Upper lobe of left lung (tissue), 6 donors: ENCODE data around the gene MYO15A. TPM values are rescaled to one million over a fixed set of nuclear protein-coding genes. Genes with fewer than 3 reads are reported as not detected.

Experiments
- ATAC-seq, 2 donors: fragments of 200-7000 bp; cut with Tn5 transposase; one replicate each; pipeline ENCODE4 v1.9.1; 2022; ENCODE audit warnings: mild to moderate bottlenecking in 2 of 2, moderate library complexity in 2 of 2; ENCODE audit not compliant: low FRiP score in 2 of 2
- DNase-seq, 2 donors: peaks; one replicate each; pipeline ENCODE4 v3.0.0-alpha.2; 2019 to 2020
- H3K27ac ChIP-seq, 4 donors: fragments of 200-600 bp; sonication (generic); one replicate each; pipeline ENCODE4 v1.5.1; 2016 to 2019
- H3K27me3 ChIP-seq, 4 donors: fragments of 200-600 bp; sonication (generic); one replicate each; pipeline ENCODE4 v1.5.1; 2017 to 2019
- H3K36me3 ChIP-seq, 4 donors: fragments of 200-600 bp; sonication (generic); one replicate each; pipeline ENCODE4 v1.5.1; 2016 to 2019
- H3K4me1 ChIP-seq, 4 donors: fragments of 200-600 bp; sonication (generic); one replicate each; pipeline ENCODE4 v1.5.1; 2018 to 2019
- H3K4me3 ChIP-seq, 4 donors: fragments of 200-600 bp; sonication (generic); one replicate each; pipeline ENCODE4 v1.5.1; 2017 to 2019; ENCODE audit warnings: mild to moderate bottlenecking in 2 of 4, moderate library complexity in 1 of 4
- H3K9me3 ChIP-seq, 4 donors: fragments of 200-600 bp; sonication (generic); one replicate each; pipeline ENCODE4 v1.5.1; 2018 to 2019
- CTCF ChIP-seq, 6 experiments: fragments of 450-650 bp in 4 of 6; fragments of 200-600 bp in 2 of 6; sonication (generic) in 2 of 6; IDR thresholded peaks; one replicate each; pipeline ENCODE4 v1.5.1; 2016 to 2019; ENCODE audit warnings: antibody characterized with exemption in 6 of 6
- EP300 ChIP-seq, 4 donors: sonication (generic); formaldehyde crosslinking; IDR thresholded peaks; one replicate each; pipeline ENCODE4 v1.5.1; 2017; ENCODE audit warnings: antibody characterized with exemption in 4 of 4, control low read depth in 2 of 4
- POLR2A ChIP-seq, 4 donors: fragments of 450-650 bp; IDR thresholded peaks; one replicate each; pipeline ENCODE4 v1.5.1; 2016 to 2017; ENCODE audit warnings: antibody characterized with exemption in 4 of 4, mild to moderate bottlenecking in 2 of 4
- POLR2AphosphoS5 ChIP-seq, 2 donors: sonication (generic); formaldehyde crosslinking; IDR thresholded peaks; one replicate each; pipeline ENCODE4 v1.5.1; 2017; ENCODE audit warnings: antibody characterized with exemption in 2 of 2
- WGBS, 2 donors: methylation state at CpG; one replicate each; pipeline ENCODE4 v1.1.5; 2017 to 2018; 5-methylcytosine and 5-hydroxymethylcytosine counted together
- total RNA-seq, 6 donors: library from RNA; depleted of rRNA in 4 of 6; stranded (reverse); fragments of >200 nt in 4 of 6; gene quantifications; one replicate each; pipeline versions ENCODE4 v1.1.0 to v1.2.1, GENCODE V29; 2016 to 2021
- donor health status: DM: no; HTN: no; CAD: no; lungs with moderate emphysema.
- donor health status: DM: no; HTN: yes; CAD: no; lungs with severe emphysema.

MYO15A gene
- total RNA-seq, 6 donors from 2014 or later: 2.0 to 9.4 (median 3.9) TPM

DNA sequence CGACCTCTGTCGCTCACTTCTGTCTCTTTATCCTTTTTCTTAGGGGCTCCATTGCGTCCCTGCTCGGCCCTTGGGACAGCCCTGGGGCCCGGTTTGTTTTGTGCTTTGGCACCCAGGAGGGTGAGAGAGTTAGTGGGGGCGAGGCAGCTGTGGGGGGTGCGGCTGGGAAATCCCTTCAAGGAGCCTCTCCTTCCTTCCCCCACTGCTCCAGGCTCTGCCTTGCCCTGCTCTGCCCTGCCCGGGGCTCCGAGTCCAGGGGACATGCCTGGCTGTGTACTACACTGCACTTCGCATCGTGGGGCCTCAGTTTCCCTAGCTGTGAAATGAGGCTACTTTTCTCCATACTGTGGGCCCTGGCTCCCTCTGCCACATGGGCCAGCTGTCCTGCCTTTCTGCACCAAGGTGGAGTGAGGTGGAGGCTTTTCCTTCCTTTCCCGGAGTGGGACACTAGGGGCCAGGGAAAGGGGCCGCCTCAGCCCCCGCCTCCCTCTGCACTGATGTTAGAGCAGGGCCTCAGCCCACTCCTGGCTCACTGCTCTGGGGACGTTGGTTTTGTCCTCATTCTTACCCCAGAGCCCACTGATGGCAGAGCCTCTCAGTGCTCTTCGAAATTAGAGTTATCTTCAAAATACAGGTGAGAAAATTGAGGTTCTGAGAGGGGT is 117.9 kb downstream of the MYO15A start:
- H3K27ac ChIP-seq: peak overlapping the region in 3 of 4 donors; percentile 36 to 75 (median 65)
- no peak for ATAC-seq

DNA sequence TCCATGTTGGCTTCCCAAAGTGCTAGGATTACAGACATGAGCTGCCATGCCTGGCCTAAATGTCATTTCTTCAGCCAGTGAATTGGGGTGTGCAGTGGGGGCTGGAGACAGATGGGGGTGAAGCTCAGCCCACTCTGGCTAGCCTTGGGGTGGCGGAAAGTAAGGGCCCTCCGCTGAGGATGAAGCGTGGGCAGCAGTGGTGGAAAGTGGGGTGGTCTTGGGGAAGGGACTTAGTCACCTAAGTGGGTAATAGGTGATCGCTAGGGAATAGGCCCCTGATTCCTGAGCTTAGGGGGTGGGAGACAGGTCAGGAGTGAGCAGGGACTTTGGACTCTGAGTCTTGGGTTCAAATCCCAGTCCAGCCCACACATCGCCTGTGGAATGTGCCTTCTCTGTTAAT is 119.1 kb downstream of the MYO15A start:
- ATAC-seq: no peak
- whole genome bisulfite sequencing, 2 donors: 91 to 97% methylated on average over 5 of the region's 5 CpGs
- TF ChIP-seq POLR2A (IDR thresholded peaks at IDR 0.05) (no peak), EP300 (IDR thresholded peaks at IDR 0.05) (no peak), POLR2AphosphoS5 (IDR thresholded peaks at IDR 0.05) (no peak), CTCF (IDR thresholded peaks at IDR 0.05) (no peak)

More for the DNA sequence above, 117.9 kb downstream of the MYO15A start:
- Histone ChIP-seq H3K4me1 (peaks cover 15 to 21% (median 16%) of the 10 kb centered on the region in 4 donors), H3K4me3 (peak overlapping the region; percentile 49 to 88 (median 70)), H3K27me3 (no peaks in the 10 kb centered on the region), H3K36me3 (no peaks in the 10 kb centered on the region), H3K9me3 (no peaks in the 10 kb centered on the region)
- TF ChIP-seq POLR2AphosphoS5 (IDR thresholded peaks at IDR 0.05) (no peak), POLR2A (IDR thresholded peaks at IDR 0.05) (no peak), EP300 (IDR thresholded peaks at IDR 0.05) (no peak), CTCF (IDR thresholded peaks at IDR 0.05) (no peak)
- 23 to 31% methylated on average over 14 to 16 of the region's 16 CpGs for WGBS, 2 donors
- no peak for DNase-seq

GRCh38 chr17:18228176-18228682 is 119.7 kb downstream of the MYO15A start:
- WGBS, 2 donors: 93 to 98% methylated on average over 10 of the region's 10 CpGs
- peaks cover 15 to 21% (median 16%) of the 10 kb centered on the region in 4 donors for H3K4me1 ChIP-seq
- H3K27me3 ChIP-seq: no peaks in the 10 kb centered on the region
- no peak for TF ChIP-seq EP300 (IDR thresholded peaks at IDR 0.05)
- no peak for TF ChIP-seq POLR2A (IDR thresholded peaks at IDR 0.05)
- no peak for TF ChIP-seq CTCF (IDR thresholded peaks at IDR 0.05)
- no peak overlapping the region for H3K27ac ChIP-seq
- ATAC-seq (no peak), DNase-seq (no peak)
- no peaks in the 10 kb centered on the region for H3K9me3 ChIP-seq
- no peak overlapping the region for H3K4me3 ChIP-seq
- H3K36me3 ChIP-seq: peaks cover 0 to 2% (median 0%) of the 10 kb centered on the region in 4 donors

More for the DNA sequence above, 119.1 kb downstream of the MYO15A start:
- no peaks in the 10 kb centered on the region for H3K27me3 ChIP-seq
- peaks cover 15 to 21% (median 16%) of the 10 kb centered on the region in 4 donors for H3K4me1 ChIP-seq
- no peaks in the 10 kb centered on the region for H3K9me3 ChIP-seq
- no peaks in the 10 kb centered on the region for H3K36me3 ChIP-seq
- H3K27ac ChIP-seq: no peak overlapping the region
- no peak for DNase-seq
- no peak overlapping the region for H3K4me3 ChIP-seq

- DNase-seq (no peak), ATAC-seq (no peak)
- no peak overlapping the region for H3K27ac ChIP-seq
- no peaks in the 10 kb centered on the region for H3K27me3 ChIP-seq
- WGBS, 2 donors: 87 to 100% methylated on average over 1 to 4 of the region's 4 CpGs
- no peak overlapping the region for H3K4me3 ChIP-seq
- H3K36me3 ChIP-seq: peaks cover 0 to 11% (median 5%) of the 10 kb centered on the region in 4 donors
- H3K4me1 ChIP-seq: peaks cover 15 to 21% (median 16%) of the 10 kb centered on the region in 4 donors
- TF ChIP-seq CTCF (IDR thresholded peaks at IDR 0.05) (no peak), EP300 (IDR thresholded peaks at IDR 0.05) (no peak), POLR2AphosphoS5 (IDR thresholded peaks at IDR 0.05) (no peak), POLR2A (IDR thresholded peaks at IDR 0.05) (no peak)
- no peaks in the 10 kb centered on the region for H3K9me3 ChIP-seq
Observed at GRCh38 chr17:18229254-18229653, 120.7 kb downstream of the MYO15A start.

Other genes with a start within 250 kb of the MYO15A start
- gene TOM1L2, start 136.4 kb upstream of the MYO15A start, total RNA-seq: 100 to 1,000 TPM in 1 of 6 donors, 10 to 100 TPM in 5; 54.2 to 134 (median 72.9) TPM
- 10 to 100 TPM in 4 of 6 donors, 1 to 10 TPM in 2; 1.5 to 46.2 (median 11.4) TPM for gene DRC3, start 135.9 kb upstream of the MYO15A start, total RNA-seq
- 10 to 100 TPM; 19.2 to 68.1 (median 30.7) TPM for gene ATPAF2, start 69.6 kb upstream of the MYO15A start, total RNA-seq
- 10 to 100 TPM in 3 of 6 donors, 1 to 10 TPM in 3; 6.3 to 17.1 (median 9.8) TPM for gene GID4, start 69.3 kb upstream of the MYO15A start, total RNA-seq
- 10 to 100 TPM; 28.7 to 40.9 (median 33.5) TPM for gene DRG2, start 20.8 kb upstream of the MYO15A start, total RNA-seq
- 100 to 1,000 TPM in 1 of 6 donors, 10 to 100 TPM in 5; 63.9 to 112 (median 94.7) TPM for gene ALKBH5, start 75.1 kb downstream of the MYO15A start, total RNA-seq
- gene LLGL1, start 116.9 kb downstream of the MYO15A start, total RNA-seq: 10 to 100 TPM in 5 of 6 donors, 1 to 10 TPM in 1; 9.8 to 16.4 (median 13.8) TPM
- gene FLII, start 150.0 kb downstream of the MYO15A start, total RNA-seq: 100 to 1,000 TPM; 313 to 552 (median 376) TPM
- 10 to 100 TPM; 17.2 to 79.3 (median 31.8) TPM for gene MIEF2, start 151.9 kb downstream of the MYO15A start, total RNA-seq
- 10 to 100 TPM; 23.4 to 36.3 (median 32.9) TPM for gene TOP3A, start 206.2 kb downstream of the MYO15A start, total RNA-seq
- gene SMCR8, start 206.5 kb downstream of the MYO15A start, total RNA-seq: 10 to 100 TPM; 17.1 to 25.2 (median 21.5) TPM